ENCODE results near the gene SLC22A25.
"Not testable (repeated sequence)": the region's sequence is repeated elsewhere in the genome, so short reads cannot be mapped to it uniquely, and the experiment has no call there.

SLC22A25 gene

DNA sequence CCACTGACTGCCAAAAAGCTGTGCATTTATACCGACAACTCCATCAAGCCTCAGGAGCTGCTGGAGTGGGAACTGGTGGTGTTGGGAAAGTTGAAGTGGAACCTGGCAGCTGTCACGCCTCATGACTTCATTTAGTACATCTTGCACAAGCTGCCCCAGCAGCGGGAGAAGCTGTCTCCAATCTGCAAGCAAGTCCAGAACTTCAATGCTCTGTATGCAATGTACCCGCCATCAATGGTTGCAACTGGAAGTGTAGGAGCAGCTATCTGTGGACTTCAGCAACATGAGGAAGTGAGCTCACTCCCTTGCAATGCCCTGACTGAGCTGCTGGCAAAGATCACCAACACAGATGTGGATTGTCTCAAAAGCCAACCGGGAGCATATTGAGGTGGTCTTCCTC lies at the start of gene SLC22A25:
TSS of gene SLC22A25 (minus strand) at position 67 of the 400 bp plus-strand sequence. CDS start 13,947 bp downstream, outside the sequence.
- DNase-seq: no peak

DNA sequence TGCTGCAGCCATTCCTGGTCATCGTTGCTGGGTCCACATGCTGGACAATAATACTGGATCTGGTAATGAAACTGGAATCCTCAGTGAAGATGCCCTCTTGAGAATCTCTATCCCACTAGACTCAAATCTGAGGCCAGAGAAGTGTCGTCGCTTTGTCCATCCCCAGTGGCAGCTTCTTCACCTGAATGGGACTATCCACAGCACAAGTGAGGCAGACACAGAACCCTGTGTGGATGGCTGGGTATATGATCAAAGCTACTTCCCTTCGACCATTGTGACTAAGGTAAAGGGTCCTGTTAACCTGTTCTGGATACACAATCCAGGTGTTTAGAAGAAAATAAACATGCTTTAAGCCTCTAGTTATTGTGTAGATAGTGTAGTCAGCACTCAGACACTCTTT lies 46.9 kb upstream of the SLC22A25 start:
- no peak for DNase-seq

DNA sequence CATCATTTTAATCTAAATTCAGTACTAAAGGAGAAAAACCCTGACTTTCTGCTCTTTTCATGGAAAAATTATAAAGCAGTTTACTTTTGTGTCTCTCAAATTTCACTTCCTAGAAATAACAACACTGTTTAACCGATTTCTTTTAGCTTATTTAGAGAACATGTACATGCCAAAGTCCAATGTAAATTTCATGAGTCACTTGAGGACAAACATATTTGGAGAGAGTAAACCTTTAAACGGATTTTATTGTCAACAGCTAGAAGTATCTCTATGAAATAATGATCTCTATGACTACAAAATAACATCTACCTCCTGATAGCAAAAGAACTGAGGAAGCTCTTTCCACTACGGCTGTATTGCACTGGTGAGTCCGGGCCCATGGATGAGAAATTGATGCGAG lies 46.3 kb upstream of the SLC22A25 start:
- no peak for DNase-seq

DNA sequence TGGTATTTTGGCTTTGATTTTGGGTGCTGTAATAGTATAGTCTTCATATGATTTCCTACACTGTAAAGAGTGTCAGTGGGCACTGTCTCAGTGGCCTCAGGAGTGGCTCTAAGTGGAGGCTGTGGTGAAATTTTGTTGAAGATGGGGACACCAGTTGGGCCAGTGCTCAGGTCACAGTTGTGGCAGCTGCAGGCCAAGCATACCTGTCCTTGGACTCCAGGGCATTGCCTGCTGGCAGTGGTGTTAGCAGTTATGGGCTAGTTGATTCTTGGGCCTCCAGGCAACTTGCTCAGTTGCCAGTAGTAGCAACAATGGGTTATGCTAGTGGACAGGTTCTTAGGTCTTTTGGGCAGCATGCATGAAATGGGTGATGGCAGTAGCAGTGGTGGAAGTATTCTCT lies 39.2 kb upstream of the SLC22A25 start:
- no peak for DNase-seq

DNA sequence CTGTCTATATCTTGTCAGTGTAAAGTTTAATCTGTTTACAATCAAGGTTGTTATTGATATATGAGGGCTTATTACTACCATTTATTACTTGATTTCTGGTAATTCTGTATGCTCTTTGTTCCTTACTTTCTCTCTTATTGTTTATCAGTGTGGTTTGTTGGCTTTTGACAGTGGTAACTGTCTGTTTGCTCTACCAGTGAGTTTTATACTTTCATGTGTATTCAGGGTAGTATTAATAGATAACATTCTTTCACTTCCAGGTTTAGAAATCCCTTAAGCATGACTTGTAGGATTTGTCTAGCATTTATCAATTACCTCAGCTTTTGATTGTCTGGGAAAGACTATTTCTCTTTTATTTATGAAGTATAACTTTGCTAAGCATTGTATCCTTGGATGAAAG lies 37.5 kb upstream of the SLC22A25 start:
- DNase-seq: no peak

DNA sequence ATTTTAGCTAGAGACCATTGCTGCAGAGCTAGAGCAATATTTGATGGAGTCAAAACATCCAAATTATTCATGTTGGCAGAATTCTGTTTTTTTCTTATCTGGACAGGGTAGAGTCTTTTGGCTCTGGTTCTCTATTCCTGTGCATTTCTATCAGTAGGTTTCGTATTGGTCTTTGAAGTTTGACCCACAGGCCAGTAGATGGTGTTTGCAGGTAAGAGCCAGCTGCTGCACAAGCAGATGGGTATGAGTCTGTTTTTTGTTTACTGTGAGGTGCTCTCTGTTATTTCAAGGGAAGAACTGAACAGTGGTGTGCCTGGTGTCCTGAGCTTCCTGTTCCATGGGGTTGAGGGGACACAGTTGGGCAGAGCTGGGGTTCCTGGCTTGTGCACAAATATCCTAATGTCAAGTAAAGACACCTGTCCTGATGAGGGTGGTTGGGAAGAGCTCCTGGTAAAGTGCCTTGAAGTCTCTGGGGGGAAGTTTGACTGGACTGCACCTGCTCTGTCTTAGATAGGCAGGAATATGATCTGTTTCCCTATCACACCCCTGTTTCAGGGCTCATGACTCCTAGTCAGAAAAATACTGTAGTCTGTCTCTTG lies 34.0 kb upstream of the SLC22A25 start:
- DNase-seq: no peak

DNA sequence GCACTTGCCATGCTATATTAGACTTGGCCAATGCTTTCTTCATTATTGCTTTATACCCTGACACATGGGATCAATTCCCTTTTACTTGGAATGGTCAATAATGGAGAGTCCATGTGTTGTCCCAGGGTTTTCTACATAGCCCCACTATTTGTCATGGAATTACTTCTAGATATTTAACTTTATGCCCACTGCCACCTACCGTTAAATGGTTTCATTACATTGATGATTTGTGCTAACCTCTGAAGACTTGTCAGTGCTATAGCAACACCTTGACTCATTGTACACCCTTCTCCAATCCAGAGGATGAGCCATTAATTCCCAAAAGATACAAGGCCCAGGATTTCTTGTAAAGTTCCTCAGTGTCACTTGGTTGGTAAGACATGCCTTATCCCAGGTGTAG lies 31.4 kb upstream of the SLC22A25 start:
- no peak for DNase-seq

DNA sequence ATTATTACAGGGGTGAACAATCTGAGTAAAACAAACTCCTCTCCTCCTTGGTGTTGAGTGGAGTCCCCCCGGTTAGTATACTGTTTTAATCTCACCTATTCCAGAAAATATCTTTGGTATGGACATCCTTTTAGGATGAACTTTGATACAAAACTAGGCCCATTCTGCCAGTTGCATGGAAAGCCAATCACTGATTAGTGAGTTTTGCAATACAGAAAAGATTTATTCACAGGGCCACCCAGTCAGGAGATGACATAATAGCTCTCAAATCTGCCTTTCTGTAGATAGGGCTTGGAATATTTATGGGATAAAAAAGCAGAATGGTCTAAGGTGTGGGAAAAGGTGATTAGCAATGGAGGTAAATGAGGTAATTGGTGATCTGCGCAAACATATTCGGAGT lies 30.3 kb upstream of the SLC22A25 start:
- DNase-seq: no peak

DNA sequence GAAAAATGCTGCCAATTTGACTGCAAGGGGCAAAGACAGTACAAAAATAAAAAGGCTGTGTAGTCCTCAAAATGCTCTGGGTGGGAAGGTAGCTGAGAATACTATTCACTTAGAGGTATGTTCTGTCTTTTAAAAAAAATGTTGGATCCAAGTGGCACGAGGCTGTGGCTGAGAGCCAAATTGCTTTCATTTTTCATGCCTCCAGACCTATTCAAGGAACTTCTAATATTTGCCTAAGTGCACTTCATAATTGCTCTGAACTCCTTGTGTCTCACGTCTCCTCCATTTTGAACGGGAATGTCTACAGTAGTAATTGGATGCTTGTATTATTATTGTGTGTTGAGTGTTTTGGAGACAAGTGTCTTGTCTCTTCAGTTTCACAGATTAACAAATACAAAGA lies 19.1 kb upstream of the SLC22A25 start:
- no peak for DNase-seq

DNA sequence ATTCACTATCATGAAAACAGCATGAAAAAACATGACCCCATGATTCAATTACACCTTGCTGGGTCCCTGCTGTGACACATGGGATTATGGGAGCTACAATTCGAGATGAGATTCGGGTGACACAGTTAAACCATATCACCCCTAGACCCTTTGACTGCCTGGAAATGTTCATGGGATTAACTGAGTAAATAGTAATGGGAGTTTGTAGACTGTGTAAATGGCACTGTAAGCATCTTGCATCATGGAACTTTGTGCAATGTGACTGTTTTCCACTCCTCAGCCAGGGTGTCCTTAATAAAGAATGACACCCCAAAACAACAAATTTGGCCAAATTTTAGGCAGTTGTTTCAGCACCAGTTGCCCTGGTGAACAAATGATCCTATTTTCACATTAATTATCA lies 7.9 kb upstream of the SLC22A25 start:
- DNase-seq: no peak

DNA sequence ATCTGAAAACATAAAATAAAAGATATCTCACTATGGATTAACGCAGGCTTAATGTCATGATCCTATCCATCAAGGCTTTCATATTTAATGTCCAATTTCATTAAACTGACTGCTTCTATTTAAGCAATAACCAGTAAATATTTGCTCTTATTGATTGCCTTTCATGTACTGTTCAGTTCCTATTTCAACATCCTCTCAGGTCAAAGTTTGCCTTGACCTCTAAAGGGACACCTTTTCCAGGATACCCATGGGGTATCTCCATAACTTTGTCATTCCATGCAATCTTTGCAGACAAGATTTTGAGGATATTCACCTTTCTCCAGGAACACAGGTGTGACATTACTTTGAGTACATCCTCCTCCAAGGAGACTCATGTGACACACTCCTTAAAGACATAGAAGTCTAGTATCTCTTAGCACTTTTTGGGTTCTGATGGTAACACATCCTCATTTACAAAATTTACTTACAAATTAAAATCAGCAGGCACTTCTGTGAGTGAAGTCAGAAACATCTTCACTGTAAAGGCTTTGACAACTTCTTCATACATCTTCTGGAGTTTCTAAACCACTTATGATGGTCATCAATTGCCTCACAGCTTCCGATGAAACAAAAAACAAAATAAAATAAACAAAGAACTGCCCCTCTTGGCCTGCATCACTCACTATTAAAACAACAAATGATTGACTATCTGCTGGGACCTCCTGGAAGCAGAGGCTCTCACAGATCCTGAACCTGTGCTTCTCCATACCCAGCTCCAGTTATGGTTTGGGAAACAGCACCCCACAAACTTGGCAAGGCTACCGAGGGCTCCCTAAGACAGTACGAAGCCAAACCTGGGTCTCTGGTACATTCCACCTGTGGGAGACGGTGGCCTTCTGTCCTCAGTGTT lies 7.0 kb upstream of the SLC22A25 start:
- DNase-seq: no peak

DNA sequence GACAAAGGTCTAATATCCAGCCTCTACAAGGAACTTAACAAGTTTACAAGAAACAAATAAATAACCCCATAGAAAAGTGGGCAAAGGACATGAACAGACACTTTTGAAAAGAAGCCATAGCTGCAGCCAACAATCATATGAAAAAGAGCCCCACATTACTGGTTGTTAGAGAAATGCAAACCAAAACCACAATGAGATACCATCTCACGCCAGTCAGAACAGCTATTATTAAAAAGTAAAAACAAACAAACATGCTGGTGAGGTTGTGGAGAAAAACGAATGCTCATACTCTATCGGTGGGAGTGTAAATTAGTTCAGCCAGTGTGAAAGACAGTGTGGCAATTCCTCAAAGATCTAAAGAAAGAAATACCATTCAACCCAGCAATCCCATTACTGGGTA lies 5.6 kb upstream of the SLC22A25 start:
- no peak for DNase-seq

DNA sequence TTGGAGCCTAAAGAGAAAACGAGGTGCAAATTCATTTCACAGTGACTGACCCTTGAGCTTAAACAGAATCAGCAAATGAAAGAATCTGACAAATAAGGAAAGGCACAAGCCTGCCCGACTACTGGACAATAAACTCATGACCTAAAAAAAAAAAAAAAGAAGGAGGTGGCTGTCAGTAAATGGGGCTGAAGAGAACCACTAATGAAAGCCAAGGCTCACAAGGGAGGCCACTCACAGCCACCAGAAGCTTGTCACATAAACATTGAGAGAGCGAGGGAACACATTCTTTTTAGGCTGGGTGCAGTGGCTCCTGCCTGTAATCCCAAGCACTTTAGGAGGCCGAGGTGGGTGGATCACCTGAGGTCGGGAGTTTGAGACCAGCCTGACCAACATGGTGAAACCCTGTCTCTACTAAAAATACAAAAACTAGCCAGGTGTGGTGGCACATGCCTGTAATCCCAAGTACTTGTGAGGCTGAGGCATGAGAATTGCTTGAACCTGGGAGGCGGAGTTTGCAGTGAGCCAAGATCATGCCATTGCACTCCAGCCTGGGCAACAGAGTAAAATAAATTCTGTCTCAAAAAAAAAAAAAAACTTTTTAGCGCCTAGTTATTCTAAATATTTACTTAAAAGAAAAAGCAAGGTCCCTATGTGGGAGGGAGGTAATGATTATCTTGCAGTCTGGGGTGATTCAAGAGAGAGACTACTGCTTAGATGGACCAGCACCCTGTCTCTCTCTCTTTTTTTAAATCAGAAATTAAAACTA lies 4.0 kb upstream of the SLC22A25 start:
- not testable (repeated sequence) for DNase-seq

DNA sequence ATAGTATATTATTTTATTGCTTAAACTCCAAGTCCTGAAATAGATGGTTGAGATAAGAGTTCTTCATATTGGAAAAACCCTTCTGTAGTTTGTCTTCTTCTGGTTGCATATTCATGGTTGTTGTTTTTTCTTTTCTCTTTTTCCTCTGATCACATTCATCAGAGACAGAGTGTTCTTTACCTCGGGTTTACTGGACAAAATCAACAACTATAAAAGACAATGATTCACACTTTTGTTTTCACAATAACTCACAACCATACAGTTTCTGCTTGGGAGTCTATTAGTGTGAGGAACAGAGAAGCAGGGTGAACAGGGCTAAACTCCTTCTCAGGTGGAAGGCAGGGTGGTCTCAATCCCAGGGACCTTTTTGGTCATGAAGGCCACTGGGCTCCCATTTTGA lies 2.6 kb upstream of the SLC22A25 start:
- DNase-seq: no peak

DNA sequence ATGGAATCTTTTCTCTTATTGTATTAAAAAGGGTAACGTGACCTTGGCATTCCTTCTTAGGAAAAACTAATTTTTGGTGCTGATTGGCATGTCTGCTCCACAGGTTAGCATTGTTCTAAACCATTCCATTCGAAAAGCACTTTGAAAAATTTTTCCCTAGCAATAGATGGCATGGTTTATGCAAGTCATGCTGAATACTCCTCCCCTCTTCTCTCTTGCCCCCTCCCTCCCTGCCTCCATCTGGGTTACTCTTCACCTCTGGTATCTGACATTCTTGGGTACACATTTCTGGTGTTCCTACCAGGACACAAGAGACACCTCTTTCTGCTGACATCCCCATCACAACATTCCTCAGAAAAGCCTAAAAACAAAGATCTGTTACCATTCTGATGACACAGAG lies 1.5 kb upstream of the SLC22A25 start:
- DNase-seq: no peak

DNA sequence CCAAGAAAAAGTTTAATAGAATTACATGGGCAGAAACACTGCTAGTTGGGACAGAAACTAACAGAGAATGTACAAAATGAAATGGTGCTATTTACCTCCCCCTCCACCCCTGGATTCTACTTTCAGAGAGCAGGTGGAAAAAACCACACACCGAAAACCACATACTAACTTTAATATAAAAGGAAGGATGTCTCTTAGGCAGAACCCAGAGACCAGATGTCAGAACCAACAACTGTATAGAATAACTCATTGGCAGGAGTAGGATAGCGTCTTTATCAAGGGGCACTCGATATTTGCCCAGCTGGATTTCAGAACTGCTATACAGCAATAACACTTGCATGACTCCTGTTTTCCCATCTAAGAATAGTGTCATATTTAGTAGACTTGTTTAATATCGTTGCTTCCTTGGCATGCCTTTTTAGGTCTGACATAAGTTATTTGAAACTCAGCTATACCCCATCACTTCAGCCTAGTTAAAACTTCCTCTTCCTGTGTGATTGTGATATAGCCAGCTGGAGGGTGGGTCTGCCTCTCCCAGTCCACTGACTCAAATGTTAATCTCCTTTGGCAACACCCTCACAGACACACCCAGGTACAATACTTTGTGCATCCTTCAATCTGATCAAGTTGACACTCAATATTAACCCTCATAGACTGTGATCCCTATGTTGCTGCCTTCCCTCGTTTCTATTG lies 1.2 kb downstream of the SLC22A25 start:
- DNase-seq: no peak

DNA sequence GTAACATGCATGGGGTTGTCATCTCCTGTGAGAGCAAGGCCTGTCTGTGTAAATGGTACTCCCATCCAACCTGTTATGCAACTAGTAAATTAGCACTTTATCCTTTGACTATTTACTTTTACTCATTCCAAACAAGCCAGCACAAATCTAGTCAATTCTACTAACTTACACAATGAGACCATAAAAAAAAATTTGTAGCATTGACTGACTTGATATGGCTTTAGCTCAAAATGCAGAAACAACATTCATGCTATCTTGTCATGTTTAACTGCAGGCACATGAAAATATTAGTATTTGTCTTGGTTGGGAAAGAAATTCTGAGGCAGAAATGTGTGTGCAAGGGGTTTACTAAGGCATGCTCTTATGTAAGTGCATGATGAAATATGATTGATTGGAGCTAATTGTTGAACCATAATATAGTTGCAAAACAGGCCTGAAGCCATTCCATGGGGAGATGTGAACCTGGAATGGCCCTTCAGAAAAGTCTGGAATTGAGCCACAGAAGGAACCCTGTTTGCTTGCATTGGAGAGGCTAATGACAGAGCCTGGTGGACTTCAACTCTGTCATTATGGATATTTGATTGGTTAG lies 2.5 kb downstream of the SLC22A25 start:
- DNase-seq: no peak

DNA sequence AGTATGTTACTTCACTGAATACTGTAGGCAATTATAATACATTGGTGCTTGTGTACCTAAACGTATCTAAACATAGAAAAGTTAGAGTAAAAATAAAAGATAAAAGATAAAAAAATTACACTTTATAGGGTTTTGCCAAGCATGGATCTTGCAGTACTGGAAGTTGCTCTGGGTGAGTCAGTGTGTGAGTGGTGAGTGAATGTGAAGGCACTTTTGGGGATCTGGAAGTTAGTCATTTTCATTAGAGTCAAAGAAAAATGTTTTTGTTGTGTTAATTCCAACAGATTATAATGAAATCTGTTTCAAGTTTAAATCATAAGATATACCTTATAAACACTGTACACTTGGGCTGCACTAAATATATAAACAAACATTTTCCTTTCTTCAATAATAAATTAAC lies 3.3 kb downstream of the SLC22A25 start:
- DNase-seq: no peak

DNA sequence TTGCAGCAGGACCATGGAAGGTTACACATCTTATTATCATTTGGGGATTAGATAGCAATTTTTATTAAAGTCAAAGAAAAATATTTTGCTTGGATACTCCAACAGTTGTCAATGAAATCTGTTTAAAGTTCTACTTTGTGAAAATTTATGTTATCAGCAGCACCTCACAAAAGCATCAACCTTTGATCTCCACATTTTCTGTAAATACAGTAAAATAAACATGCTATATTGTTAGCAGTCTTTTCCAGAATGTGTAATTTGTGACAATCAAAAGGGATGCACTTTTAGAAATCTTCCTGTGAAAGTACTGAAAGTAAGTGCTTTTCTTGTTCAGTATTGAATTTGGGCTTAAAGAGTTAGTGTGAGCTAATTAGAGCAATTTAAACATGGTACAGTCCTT lies 4.1 kb downstream of the SLC22A25 start:
- DNase-seq: no peak

DNA sequence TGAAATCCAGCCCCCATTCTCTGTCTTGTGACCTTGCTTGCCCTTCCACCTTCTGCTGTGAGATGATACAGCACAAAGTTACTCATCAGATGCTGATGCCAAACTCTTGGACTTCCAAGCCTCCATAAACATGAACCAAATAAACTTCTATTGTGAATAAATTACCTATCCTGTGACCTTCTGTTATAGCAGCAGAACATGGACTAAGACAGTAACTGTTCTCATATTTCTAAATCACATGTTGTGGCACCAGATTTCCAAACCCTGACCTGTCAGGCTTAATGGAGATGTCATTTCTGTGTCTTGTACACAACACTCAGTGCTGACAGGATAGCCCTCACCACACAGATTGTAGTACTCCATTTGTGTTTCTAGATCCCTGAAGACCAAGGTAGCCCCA lies 6.0 kb downstream of the SLC22A25 start:
- no peak for DNase-seq

DNA sequence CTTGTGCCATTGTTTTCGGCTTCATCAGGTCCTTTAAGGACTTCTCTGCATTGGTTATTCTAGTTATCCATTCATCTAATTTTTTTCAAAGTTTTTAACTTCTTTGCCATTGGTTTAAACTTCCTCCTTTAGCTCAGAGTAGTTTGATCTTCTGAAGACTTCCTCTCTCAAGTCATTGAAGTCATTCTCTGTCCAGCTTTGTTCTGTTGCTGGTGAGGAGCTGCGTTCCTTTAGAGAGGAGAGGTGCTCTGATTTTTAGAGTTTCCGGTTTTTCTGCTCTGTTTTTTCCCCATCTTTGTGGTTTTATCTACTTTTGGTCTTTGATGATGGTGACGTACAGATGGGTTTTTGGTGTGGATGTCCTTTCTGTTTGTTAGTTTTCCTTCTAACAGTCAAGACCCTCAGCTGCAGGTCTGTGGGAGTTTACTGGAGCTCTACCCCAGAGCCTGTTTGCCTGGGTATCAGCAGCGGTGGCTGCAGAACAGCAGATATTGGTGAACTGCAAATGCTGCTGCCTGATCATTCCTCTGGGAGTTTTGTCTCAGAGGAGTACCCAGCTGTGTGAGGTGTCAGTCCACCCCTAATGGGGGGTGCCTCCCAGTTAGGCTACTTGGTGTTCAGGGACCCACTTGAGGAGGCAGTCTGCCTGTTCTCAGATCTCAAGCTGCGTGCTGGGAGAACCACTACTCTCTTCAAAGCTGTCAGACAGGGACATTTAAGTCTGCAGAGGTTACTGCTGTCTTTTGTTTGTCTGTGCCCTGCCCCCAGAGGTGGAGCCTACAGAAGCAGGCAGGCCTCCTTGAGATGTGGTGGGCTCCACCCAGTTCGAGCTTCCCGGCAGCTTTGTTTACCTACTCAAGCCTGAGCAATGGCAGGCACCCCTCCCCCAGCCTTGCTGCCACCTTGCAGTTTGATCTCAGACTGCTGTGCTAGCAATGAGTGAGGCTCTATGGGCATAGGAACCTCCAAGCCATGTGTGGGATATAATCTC lies 7.6 kb downstream of the SLC22A25 start:
- not testable (repeated sequence) for DNase-seq

DNA sequence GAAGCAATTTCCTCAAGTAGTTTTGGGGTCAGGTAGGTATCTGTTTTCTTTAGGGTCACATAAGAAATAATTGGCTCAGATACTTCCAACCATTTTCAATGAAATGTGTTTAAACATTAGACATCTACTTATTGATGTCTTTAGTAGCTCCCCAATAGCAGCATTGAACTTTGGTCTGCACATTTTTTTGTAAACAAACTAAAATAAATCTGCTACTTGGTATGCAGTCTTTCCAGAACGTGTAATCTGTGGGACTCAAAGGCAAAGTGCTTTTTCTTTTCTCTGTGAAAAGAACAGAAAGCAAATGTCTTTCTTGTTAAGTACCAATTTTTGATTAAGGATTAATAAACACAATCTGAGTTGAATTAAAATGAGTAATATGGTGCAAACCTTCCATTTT lies 13.6 kb downstream of the SLC22A25 start:
- no peak for DNase-seq
